Prostate gland (tissue), 2 donors: ENCODE data around the gene SUFU. TPM values are rescaled to one million over a fixed set of nuclear protein-coding genes. Genes with fewer than 3 reads are reported as not detected.

Experiments used
- DNase-seq: peaks from one replicate; pipeline ENCODE4 v3.0.0-alpha.2; 2019; ENCODE audit warnings: low spot score
- H3K27ac ChIP-seq, 2 donors: fragments of 200-600 bp; sonication (generic); 2 replicates each; pipeline ENCODE4 v1.5.1; 2017 to 2019
- H3K27me3 ChIP-seq: fragments of 200-600 bp; sonication (generic); replicated peaks from 2 replicates; pipeline ENCODE4 v1.5.1; 2019; ENCODE audit not compliant: insufficient read depth
- H3K36me3 ChIP-seq, 2 donors: fragments of 200-600 bp; sonication (generic); 1 replicate in 1 of 2; 2 replicates in 1 of 2; pipeline versions ENCODE4 v1.5.1 to v1.8.1; 2017 to 2019
- H3K4me1 ChIP-seq: fragments of 200-600 bp; sonication (generic); replicated peaks from 2 replicates; pipeline ENCODE4 v1.5.1; 2019
- H3K4me3 ChIP-seq, 2 donors: fragments of 200-600 bp; sonication (generic); 2 replicates each; pipeline ENCODE4 v1.5.1; 2017 to 2019
- H3K9me3 ChIP-seq: fragments of 200-600 bp; sonication (generic); 2 replicates; pipeline ENCODE4 v1.5.1; 2017
- CTCF ChIP-seq, 4 experiments: fragments of 200-600 bp in 2 of 4; fragments of 450-650 bp in 2 of 4; sonication (generic) in 2 of 4; IDR thresholded peaks; 1 replicate in 3 of 4; 2 replicates in 1 of 4; pipeline ENCODE4 v1.5.1; 2016 to 2019; ENCODE audit warnings: antibody characterized with exemption in 4 of 4, mild to moderate bottlenecking in 2 of 4, moderate library complexity in 2 of 4
- POLR2A ChIP-seq: fragments of 450-650 bp; IDR thresholded peaks from one replicate; pipeline ENCODE4 v1.6.1; 2016; ENCODE audit warnings: antibody characterized with exemption, mild to moderate bottlenecking
- POLR2AphosphoS5 ChIP-seq: sonication (generic); formaldehyde crosslinking; IDR thresholded peaks from one replicate; pipeline ENCODE4 v1.6.1; 2017; ENCODE audit warnings: antibody characterized with exemption
- WGBS: methylation state at CpG from one replicate; pipeline ENCODE4 v1.1.5; 2018; 5-methylcytosine and 5-hydroxymethylcytosine counted together
- intact Hi-C: fragments of 100-400 bp; cut with DNase I; formaldehyde crosslinking; loops from one replicate; pipeline ENCODE4 v1.14.2; 2022
- total RNA-seq, 2 donors: library from RNA; depleted of rRNA; stranded (reverse); fragments of >200 nt; gene quantifications; one replicate each; pipeline ENCODE4 v1.1.0, GENCODE V29; 2016

SUFU gene
- total RNA-seq, 2 donors from 2014 or later = 17.4 to 20.4 TPM

GRCh38 chr10:102678068-102678400, 174.3 kb downstream of the SUFU start:
- intact Hi-C loops = no loop called here
- WGBS = 26% methylated on average over 9 of the region's 9 CpGs
- no peak for DNase-seq

GRCh38 chr10:102678842-102679289, 175.1 kb downstream of the SUFU start:
- intact Hi-C loops = no loop called here
- peak; percentile 49 for DNase-seq
- no peak overlapping the region for H3K4me3 ChIP-seq
- TF ChIP-seq POLR2AphosphoS5 = no peak
- TF ChIP-seq CTCF (IDR thresholded peaks at IDR 0.05) = peak; percentile 24 to 73 (median 46)
- TF ChIP-seq POLR2A = no peak
- no peaks in the 10 kb centered on the region for H3K27me3 ChIP-seq
- H3K27ac ChIP-seq = peak overlapping the region; percentile 16 to 33
- H3K4me1 ChIP-seq = peaks cover 21% of the 10 kb centered on the region
- no peaks in the 10 kb centered on the region for H3K9me3 ChIP-seq
- WGBS = 15% methylated on average over 9 of the region's 9 CpGs
- no peaks in the 10 kb centered on the region for H3K36me3 ChIP-seq

More at GRCh38 chr10:102678068-102678400, 174.3 kb downstream of the SUFU start:
- no peaks in the 10 kb centered on the region for H3K9me3 ChIP-seq
- H3K4me1 ChIP-seq = peaks cover 21% of the 10 kb centered on the region
- H3K27me3 ChIP-seq = no peaks in the 10 kb centered on the region
- no peaks in the 10 kb centered on the region for H3K36me3 ChIP-seq
- TF ChIP-seq POLR2A = no peak
- no peak for TF ChIP-seq CTCF (IDR thresholded peaks at IDR 0.05)
- no peak for TF ChIP-seq POLR2AphosphoS5
- no peak overlapping the region for H3K4me3 ChIP-seq
- peak overlapping the region in 1 of 2 donors; percentile 33 for H3K27ac ChIP-seq

GRCh38 chr10:102679596-102679995, 175.8 kb downstream of the SUFU start:
- TF ChIP-seq CTCF (IDR thresholded peaks at IDR 0.05) (no peak), POLR2A (no peak), POLR2AphosphoS5 (no peak)
- Histone ChIP-seq H3K4me1 (peaks cover 14% of the 10 kb centered on the region), H3K9me3 (no peaks in the 10 kb centered on the region), H3K27ac (no peak overlapping the region), H3K4me3 (no peak overlapping the region), H3K27me3 (no peaks in the 10 kb centered on the region), H3K36me3 (no peaks in the 10 kb centered on the region)
- DNase-seq = no peak
- 96% methylated on average over 4 of the region's 4 CpGs for WGBS
- intact Hi-C loops = no loop called here

GRCh38 chr10:102681696-102682095, 177.9 kb downstream of the SUFU start:
- no peaks in the 10 kb centered on the region for H3K36me3 ChIP-seq
- no peak for DNase-seq
- peaks cover 5% of the 10 kb centered on the region for H3K4me1 ChIP-seq
- no peak overlapping the region for H3K27ac ChIP-seq
- TF ChIP-seq POLR2A (no peak), POLR2AphosphoS5 (no peak), CTCF (IDR thresholded peaks at IDR 0.05) (no peak)
- no peak overlapping the region for H3K4me3 ChIP-seq
- H3K27me3 ChIP-seq = no peaks in the 10 kb centered on the region
- H3K9me3 ChIP-seq = no peaks in the 10 kb centered on the region
- WGBS = 88% methylated on average over 5 of the region's 5 CpGs
- intact Hi-C loops = no loop called here

GRCh38 chr10:102682416-102682815, 178.6 kb downstream of the SUFU start:
- Histone ChIP-seq H3K4me1 (peaks cover 5% of the 10 kb centered on the region), H3K4me3 (no peak overlapping the region), H3K36me3 (no peaks in the 10 kb centered on the region), H3K27ac (no peak overlapping the region), H3K27me3 (no peaks in the 10 kb centered on the region), H3K9me3 (no peaks in the 10 kb centered on the region)
- no peak for DNase-seq
- intact Hi-C loops = no loop called here
- TF ChIP-seq CTCF (IDR thresholded peaks at IDR 0.05) = no peak
- no peak for TF ChIP-seq POLR2AphosphoS5
- TF ChIP-seq POLR2A = no peak
- WGBS = 71% methylated on average over 7 of the region's 7 CpGs
